Lower leg skin (tissue), 4 donors: ENCODE results near the gene FLAD1. TPM values are rescaled to one million over a fixed set of nuclear protein-coding genes. Genes with fewer than 3 reads are reported as not detected.

Source experiments
- DNase-seq, 2 donors: peaks; one replicate each; pipeline ENCODE4 v3.0.0-alpha.2; 2019; ENCODE audit warnings: low spot score in 2 of 2
- H3K4me3 ChIP-seq: fragments of 200-600 bp; sonication (generic); 2 replicates; pipeline ENCODE4 v1.5.1; 2017; ENCODE audit warnings: mild to moderate bottlenecking, low read depth; ENCODE audit not compliant: poor library complexity, severe bottlenecking
- POLR2A ChIP-seq, 2 donors: fragments of 450-650 bp; IDR thresholded peaks; one replicate each; pipeline ENCODE4 v1.6.1; 2016 to 2017; ENCODE audit warnings: antibody characterized with exemption in 2 of 2, mild to moderate bottlenecking in 1 of 2, moderate library complexity in 1 of 2
- WGBS, 2 donors: methylation state at CpG; one replicate each; pipeline ENCODE4 v1.1.5; 2018; 5-methylcytosine and 5-hydroxymethylcytosine counted together
- intact Hi-C: fragments of 100-400 bp; cut with DNase I; formaldehyde crosslinking; loops from one replicate; pipeline ENCODE4 v1.15.0; 2023; ENCODE audit warnings: low total_unique reads
- total RNA-seq, 4 donors: library from RNA; depleted of rRNA; stranded (reverse); fragments of >200 nt; gene quantifications; one replicate each; pipeline ENCODE4 v1.1.0, GENCODE V29; 2016
- TF ChIP-seq, protein P1 (sequence below), 3 donors: fragments of 450-650 bp; IDR thresholded peaks; one replicate each; pipeline ENCODE4 v1.5.1; 2016; ENCODE audit warnings: antibody characterized with exemption in 3 of 3, mild to moderate bottlenecking in 3 of 3, moderate library complexity in 2 of 3

The FLAD1 gene
- total RNA-seq, 4 donors from 2014 or later = 38.7 to 45.3 (median 41.6) TPM

GRCh38 chr1:155023627-155024026 is 40.5 kb downstream of the FLAD1 start:
- intact Hi-C loops = no loop called here
- WGBS, 2 donors = 71 to 78% methylated on average over 5 of the region's 5 CpGs
- TF ChIP-seq, protein P1, sequence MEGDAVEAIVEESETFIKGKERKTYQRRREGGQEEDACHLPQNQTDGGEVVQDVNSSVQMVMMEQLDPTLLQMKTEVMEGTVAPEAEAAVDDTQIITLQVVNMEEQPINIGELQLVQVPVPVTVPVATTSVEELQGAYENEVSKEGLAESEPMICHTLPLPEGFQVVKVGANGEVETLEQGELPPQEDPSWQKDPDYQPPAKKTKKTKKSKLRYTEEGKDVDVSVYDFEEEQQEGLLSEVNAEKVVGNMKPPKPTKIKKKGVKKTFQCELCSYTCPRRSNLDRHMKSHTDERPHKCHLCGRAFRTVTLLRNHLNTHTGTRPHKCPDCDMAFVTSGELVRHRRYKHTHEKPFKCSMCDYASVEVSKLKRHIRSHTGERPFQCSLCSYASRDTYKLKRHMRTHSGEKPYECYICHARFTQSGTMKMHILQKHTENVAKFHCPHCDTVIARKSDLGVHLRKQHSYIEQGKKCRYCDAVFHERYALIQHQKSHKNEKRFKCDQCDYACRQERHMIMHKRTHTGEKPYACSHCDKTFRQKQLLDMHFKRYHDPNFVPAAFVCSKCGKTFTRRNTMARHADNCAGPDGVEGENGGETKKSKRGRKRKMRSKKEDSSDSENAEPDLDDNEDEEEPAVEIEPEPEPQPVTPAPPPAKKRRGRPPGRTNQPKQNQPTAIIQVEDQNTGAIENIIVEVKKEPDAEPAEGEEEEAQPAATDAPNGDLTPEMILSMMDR (IDR thresholded peaks at IDR 0.05) = no peak
- no peak for TF ChIP-seq POLR2A (IDR thresholded peaks at IDR 0.05)
- no peak for DNase-seq
- H3K4me3 ChIP-seq = no peak overlapping the region

DNA sequence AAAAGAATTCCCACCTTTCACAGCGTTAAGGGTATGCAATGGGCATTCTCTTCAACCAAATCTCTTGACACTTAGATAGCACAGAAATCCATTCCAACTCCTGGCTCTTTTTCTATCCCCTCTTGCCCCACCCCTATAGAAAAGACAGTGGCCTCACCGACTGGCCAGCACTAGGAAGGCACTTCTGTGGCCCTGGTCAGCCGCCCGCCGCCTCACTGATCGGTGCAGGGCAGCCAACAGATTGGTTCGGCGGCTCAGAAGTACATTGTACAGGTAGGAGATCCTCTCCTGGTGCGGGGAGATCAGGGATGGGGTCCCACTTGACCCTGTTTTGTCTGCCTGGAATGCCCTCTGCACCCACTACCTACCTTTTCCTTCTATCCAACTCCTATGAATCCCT is 41.2 kb downstream of the FLAD1 start:
- 92% methylated on average over 9 of the region's 9 CpGs for WGBS, 2 donors

GRCh38 chr1:155026154-155026553 is 43.0 kb downstream of the FLAD1 start:
- TF ChIP-seq POLR2A (IDR thresholded peaks at IDR 0.05) = no peak
- TF ChIP-seq, protein P1 (IDR thresholded peaks at IDR 0.05) = no peak
- 63 to 70% methylated on average over 9 of the region's 9 CpGs for WGBS, 2 donors
- intact Hi-C loops = no loop called here
- no peak for DNase-seq
- no peak overlapping the region for H3K4me3 ChIP-seq

More for the DNA sequence above, 41.2 kb downstream of the FLAD1 start:
- H3K4me3 ChIP-seq = no peak overlapping the region
- no peak for TF ChIP-seq POLR2A (IDR thresholded peaks at IDR 0.05)
- intact Hi-C loops = no loop called here
- DNase-seq = no peak

- 76 to 80% methylated on average over 6 of the region's 6 CpGs for WGBS, 2 donors
- no peak for TF ChIP-seq POLR2A (IDR thresholded peaks at IDR 0.05)
- TF ChIP-seq, protein P1 (IDR thresholded peaks at IDR 0.05) = no peak
Measured at GRCh38 chr1:155026588-155026987, 43.4 kb downstream of the FLAD1 start.

GRCh38 chr1:155029513-155030242 is 46.5 kb downstream of the FLAD1 start:
- intact Hi-C loops = no loop called here
- no peak for DNase-seq
- H3K4me3 ChIP-seq = no peak overlapping the region
- TF ChIP-seq POLR2A (IDR thresholded peaks at IDR 0.05) = no peak
- TF ChIP-seq, protein P1 (IDR thresholded peaks at IDR 0.05) = no peak
- WGBS, 2 donors = 78 to 82% methylated on average over 12 to 15 of the region's 16 CpGs

More at GRCh38 chr1:155026588-155026987, 43.4 kb downstream of the FLAD1 start:
- intact Hi-C loops = no loop called here
- no peak overlapping the region for H3K4me3 ChIP-seq
- no peak for DNase-seq

GRCh38 chr1:155030243-155030795 is 47.2 kb downstream of the FLAD1 start:
- intact Hi-C loops = no loop called here

More at GRCh38 chr1:155030243-155030795, 47.2 kb downstream of the FLAD1 start:
- DNase-seq = no peak
- 84 to 88% methylated on average over 15 of the region's 15 CpGs for WGBS, 2 donors
- H3K4me3 ChIP-seq = no peak overlapping the region
- TF ChIP-seq POLR2A (IDR thresholded peaks at IDR 0.05) = no peak
- TF ChIP-seq, protein P1 (IDR thresholded peaks at IDR 0.05) = no peak
